ENCODE results near the gene SLC7A5.
"Not testable (repeated sequence)": the region's sequence is repeated elsewhere in the genome, so short reads cannot be mapped to it uniquely, and the experiment has no call there.

The SLC7A5 gene

DNA sequence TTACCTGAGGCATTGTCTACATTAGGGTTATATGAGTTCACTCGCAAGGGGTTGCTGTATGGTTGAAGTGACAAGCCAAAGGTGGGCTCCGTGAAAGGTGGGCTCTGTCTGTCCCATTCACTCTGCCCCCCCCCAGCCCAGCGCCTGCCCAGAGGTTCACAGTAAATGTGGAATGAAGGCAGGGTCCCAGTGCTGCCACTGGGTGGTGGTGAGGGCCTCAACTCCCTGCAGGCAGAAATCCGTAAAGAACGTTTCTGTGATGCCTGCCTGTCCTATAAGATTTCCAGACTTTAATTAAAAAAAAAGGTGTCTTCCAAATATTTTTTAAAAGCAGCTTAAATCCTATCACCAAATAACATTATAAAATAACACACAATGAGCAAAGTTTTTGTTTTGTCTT lies 35.7 kb upstream of the SLC7A5 start:
- not testable (repeated sequence) for H3K27ac ChIP-seq (ENCODE audit: low read depth, low read length); H3K4me3 ChIP-seq (ENCODE audit: low read depth in 1 of 2, low read length in 2 of 2); H3K36me3 ChIP-seq (ENCODE audit: control insufficient read depth in 1 of 2, insufficient read depth in 2 of 2, low read length in 2 of 2); H3K4me1 ChIP-seq (ENCODE audit: control insufficient read depth in 1 of 2, insufficient read depth in 2 of 2, low read length in 2 of 2); H3K9me3 ChIP-seq (ENCODE audit: control insufficient read depth in 1 of 2, low read length in 2 of 2); H3K9ac ChIP-seq (ENCODE audit: low read depth in 1 of 2, low read length in 2 of 2); H3K27me3 ChIP-seq (ENCODE audit: control insufficient read depth in 1 of 2, insufficient read depth in 2 of 2, low read length in 2 of 2)

DNA sequence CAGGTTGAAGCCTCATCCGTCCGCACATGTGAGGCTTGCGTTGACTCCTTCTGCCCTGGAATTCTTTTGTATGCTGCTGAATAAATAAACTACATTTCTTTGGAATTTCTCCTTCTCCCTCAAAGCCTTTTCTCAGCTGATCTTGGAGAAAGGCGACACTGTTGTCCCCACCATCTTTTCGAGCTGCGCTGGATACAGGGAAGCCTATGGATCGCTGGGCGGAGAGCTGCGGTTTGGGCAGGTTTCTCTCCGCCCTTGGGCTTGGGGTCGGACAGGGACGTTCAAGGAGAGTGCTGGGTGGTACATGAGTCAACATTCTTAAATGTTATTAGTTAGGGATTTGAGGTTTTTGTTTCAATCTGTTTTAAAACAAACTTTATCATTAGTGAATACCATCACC lies 31.2 kb upstream of the SLC7A5 start:
- H3K9ac ChIP-seq (ENCODE audit: low read depth in 1 of 2, low read length in 2 of 2); H3K27me3 ChIP-seq (ENCODE audit: control insufficient read depth in 1 of 2, insufficient read depth in 2 of 2, low read length in 2 of 2); H3K27ac ChIP-seq (ENCODE audit: low read depth, low read length); H3K9me3 ChIP-seq (ENCODE audit: control insufficient read depth in 1 of 2, low read length in 2 of 2); H3K4me3 ChIP-seq (ENCODE audit: low read depth in 1 of 2, low read length in 2 of 2); H3K36me3 ChIP-seq (ENCODE audit: control insufficient read depth in 1 of 2, insufficient read depth in 2 of 2, low read length in 2 of 2): not testable (repeated sequence)
- H3K4me1 ChIP-seq (ENCODE audit: control insufficient read depth in 1 of 2, insufficient read depth in 2 of 2, low read length in 2 of 2): peaks cover 0 to 11% of the 10 kb centered on the region in 2 donors

DNA sequence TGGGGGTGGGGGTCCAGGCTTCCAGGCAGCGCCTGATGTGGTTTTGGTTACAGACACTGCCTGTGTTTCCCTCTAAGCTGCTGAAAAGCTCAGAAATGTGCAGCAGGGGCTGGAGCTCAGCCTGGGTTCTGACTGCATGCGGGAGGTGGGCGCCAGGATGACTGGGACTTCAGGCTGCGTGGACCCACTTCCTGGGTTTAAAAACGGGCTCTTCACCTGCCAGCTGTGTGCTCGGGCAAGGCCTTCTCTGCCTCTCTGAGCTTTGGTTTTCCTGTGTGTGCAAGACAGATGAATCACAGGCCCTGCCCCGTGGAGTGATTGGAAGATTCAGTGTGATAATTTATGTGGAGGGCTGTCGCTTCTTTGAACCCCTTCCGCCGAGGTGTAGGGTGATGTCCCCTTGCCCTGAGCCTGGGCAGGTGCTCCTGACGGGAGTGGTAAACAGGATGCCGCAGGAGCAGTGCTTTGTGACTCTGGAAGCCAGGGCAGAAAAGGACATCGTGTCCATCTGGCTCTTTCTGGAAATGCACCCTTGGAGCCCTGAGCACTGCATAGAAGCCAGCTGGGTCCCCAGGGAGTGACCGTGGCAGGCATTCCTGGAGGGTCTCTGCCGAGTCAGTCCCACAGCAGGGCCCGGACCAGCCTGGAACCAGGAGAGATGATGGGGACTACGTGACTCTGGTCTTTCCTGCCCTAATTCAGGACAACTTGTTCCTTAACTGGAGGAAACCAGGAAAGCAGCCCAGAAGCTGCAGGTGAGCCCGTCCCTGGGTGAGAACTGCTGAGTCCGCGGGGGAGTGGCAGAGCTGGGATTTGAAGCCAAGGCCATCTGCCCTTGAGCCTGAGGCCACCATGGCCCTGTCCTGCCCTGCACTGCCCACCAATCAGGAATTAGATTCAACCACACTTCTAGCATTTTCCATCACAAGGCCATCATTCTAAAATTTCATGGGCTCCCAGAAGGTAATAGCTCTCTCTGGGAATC lies 28.5 kb upstream of the SLC7A5 start:
- H3K9me3 ChIP-seq (ENCODE audit: control insufficient read depth in 1 of 2, low read length in 2 of 2): no peaks in the 10 kb centered on the region
- peaks cover 0 to 11% of the 10 kb centered on the region in 2 donors for H3K4me1 ChIP-seq (ENCODE audit: control insufficient read depth in 1 of 2, insufficient read depth in 2 of 2, low read length in 2 of 2)
- no peak overlapping the region for H3K9ac ChIP-seq (ENCODE audit: low read depth in 1 of 2, low read length in 2 of 2)
- no peaks in the 10 kb centered on the region for H3K36me3 ChIP-seq (ENCODE audit: control insufficient read depth in 1 of 2, insufficient read depth in 2 of 2, low read length in 2 of 2)
- no peak overlapping the region for H3K4me3 ChIP-seq (ENCODE audit: low read depth in 1 of 2, low read length in 2 of 2)
- H3K27me3 ChIP-seq (ENCODE audit: control insufficient read depth in 1 of 2, insufficient read depth in 2 of 2, low read length in 2 of 2): no peaks in the 10 kb centered on the region
- no peak overlapping the region for H3K27ac ChIP-seq (ENCODE audit: low read depth, low read length)

DNA sequence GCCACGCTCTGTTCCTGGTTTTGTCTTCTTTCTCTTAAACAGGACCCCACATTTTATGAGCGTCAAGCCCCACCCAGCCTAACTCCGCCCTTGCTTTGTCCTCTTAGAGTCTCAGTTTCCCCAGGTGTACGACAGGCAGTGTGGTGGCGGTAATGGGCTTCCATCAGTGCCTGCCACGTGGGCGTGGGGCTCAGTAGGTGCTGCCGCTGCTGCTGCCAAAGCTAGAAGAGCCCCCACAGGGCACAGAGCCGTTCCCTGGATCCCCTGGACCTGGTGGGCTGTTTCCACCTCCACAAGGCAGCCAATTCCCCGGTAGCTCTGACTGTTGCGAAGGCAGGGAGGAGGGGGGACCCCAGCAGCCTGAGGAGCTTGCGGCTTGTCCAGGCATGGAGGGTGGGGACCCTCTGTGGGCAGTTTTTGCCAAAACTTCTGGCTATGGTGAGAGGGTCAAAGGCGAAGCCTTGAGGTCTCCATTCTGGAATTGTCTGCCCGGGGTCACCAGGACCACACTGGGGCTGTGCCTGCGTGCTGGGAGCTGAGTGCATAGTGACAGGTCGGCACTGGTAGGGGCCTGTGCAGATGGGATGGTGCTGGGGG lies 27.7 kb upstream of the SLC7A5 start:
- not testable (repeated sequence) for H3K9me3 ChIP-seq (ENCODE audit: control insufficient read depth in 1 of 2, low read length in 2 of 2); H3K9ac ChIP-seq (ENCODE audit: low read depth in 1 of 2, low read length in 2 of 2); H3K27ac ChIP-seq (ENCODE audit: low read depth, low read length); H3K27me3 ChIP-seq (ENCODE audit: control insufficient read depth in 1 of 2, insufficient read depth in 2 of 2, low read length in 2 of 2); H3K4me3 ChIP-seq (ENCODE audit: low read depth in 1 of 2, low read length in 2 of 2); H3K36me3 ChIP-seq (ENCODE audit: control insufficient read depth in 1 of 2, insufficient read depth in 2 of 2, low read length in 2 of 2)
- peaks cover 0 to 11% of the 10 kb centered on the region in 2 donors for H3K4me1 ChIP-seq (ENCODE audit: control insufficient read depth in 1 of 2, insufficient read depth in 2 of 2, low read length in 2 of 2)

DNA sequence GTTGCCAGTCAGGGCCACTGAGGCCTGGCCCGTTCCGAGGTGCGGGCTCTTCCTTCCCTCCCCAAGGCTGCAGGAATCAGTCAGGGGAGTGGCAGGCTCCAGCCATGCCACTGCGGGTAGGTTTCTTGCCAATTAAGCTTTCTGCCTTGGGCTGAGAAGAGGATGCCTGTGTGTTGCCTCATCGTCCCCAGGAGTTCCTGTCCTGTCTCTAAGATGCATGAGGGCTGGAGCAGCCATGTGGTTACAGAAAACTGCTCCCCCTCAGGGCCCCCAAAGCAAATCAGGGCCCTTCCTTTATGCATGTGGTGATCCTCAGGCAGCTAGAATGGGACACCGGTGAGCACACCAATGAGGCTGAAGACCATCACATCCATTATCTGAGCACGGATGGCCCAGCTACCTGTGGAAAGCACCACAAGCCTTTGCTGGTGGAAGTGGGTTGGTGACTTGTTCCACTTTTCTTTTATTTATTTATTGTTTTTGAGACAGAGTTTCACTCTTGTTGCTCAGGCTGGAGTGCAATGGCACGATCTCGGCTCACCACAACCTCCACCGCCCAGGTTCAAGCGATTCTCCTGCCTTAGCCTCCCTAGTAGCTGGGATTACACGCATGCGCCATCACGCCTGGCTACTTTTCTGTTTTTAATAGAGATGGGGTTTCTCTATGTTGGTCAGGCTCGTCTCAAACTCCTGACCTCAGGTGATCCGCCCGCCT lies 27.0 kb upstream of the SLC7A5 start:
- not testable (repeated sequence) for H3K36me3 ChIP-seq (ENCODE audit: control insufficient read depth in 1 of 2, insufficient read depth in 2 of 2, low read length in 2 of 2); H3K4me3 ChIP-seq (ENCODE audit: low read depth in 1 of 2, low read length in 2 of 2); H3K27ac ChIP-seq (ENCODE audit: low read depth, low read length); H3K9ac ChIP-seq (ENCODE audit: low read depth in 1 of 2, low read length in 2 of 2); H3K9me3 ChIP-seq (ENCODE audit: control insufficient read depth in 1 of 2, low read length in 2 of 2); H3K27me3 ChIP-seq (ENCODE audit: control insufficient read depth in 1 of 2, insufficient read depth in 2 of 2, low read length in 2 of 2)
- peaks cover 0 to 11% of the 10 kb centered on the region in 2 donors for H3K4me1 ChIP-seq (ENCODE audit: control insufficient read depth in 1 of 2, insufficient read depth in 2 of 2, low read length in 2 of 2)

DNA sequence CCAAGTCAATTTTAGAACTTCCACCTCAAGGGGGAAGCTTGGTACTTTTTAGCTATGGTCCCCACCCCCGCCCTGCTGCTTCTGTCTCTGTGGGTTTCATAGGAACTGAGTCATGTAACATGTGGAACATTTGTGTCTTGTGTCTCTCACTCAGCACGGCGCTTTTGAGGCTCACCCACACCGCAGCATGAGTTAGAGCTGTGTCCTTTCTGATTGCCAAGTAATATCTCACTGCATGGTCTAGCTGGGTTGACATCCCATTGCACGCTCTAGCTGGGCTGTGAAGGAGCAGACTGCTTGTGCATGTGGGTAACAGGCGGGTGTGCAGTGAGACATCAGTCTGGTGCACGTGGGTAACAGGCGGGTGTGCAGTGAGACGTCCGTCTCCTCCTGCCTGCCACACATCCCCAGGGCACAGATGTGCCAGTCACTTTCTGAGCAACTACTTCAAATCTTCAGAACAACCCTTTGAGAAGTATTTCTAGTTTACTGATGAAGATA lies 26.4 kb upstream of the SLC7A5 start:
- Histone ChIP-seq H3K36me3 (ENCODE audit: control insufficient read depth in 1 of 2, insufficient read depth in 2 of 2, low read length in 2 of 2) (no peaks in the 10 kb centered on the region), H3K9ac (ENCODE audit: low read depth in 1 of 2, low read length in 2 of 2) (no peak overlapping the region), H3K9me3 (ENCODE audit: control insufficient read depth in 1 of 2, low read length in 2 of 2) (no peaks in the 10 kb centered on the region), H3K4me1 (ENCODE audit: control insufficient read depth in 1 of 2, insufficient read depth in 2 of 2, low read length in 2 of 2) (peaks cover 0 to 11% of the 10 kb centered on the region in 2 donors), H3K27ac (ENCODE audit: low read depth, low read length) (no peak overlapping the region), H3K27me3 (ENCODE audit: control insufficient read depth in 1 of 2, insufficient read depth in 2 of 2, low read length in 2 of 2) (no peaks in the 10 kb centered on the region), H3K4me3 (ENCODE audit: low read depth in 1 of 2, low read length in 2 of 2) (no peak overlapping the region)

DNA sequence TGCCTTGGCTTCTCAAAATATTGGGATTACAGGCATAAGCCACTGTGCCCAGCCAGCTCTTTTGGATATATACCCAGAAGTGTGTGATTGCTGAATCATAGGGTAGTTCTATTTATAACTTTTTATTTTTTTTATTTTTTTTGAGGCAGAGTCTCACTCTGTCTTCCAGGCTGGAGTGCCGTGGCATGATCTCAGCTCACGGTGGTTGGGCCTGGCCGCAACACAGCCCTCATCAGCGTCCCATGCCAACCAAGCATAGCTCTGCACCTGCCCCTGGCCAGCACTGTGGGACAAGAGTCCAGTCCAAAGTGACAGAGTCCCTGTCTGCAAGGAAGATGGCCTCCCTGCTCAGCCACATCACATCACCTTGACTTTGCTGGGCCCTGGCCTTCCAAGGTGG lies 24.7 kb upstream of the SLC7A5 start:
- not testable (repeated sequence) for H3K4me3 ChIP-seq (ENCODE audit: low read depth in 1 of 2, low read length in 2 of 2); H3K27ac ChIP-seq (ENCODE audit: low read depth, low read length); H3K9me3 ChIP-seq (ENCODE audit: control insufficient read depth in 1 of 2, low read length in 2 of 2); H3K36me3 ChIP-seq (ENCODE audit: control insufficient read depth in 1 of 2, insufficient read depth in 2 of 2, low read length in 2 of 2); H3K9ac ChIP-seq (ENCODE audit: low read depth in 1 of 2, low read length in 2 of 2); H3K27me3 ChIP-seq (ENCODE audit: control insufficient read depth in 1 of 2, insufficient read depth in 2 of 2, low read length in 2 of 2)
- peaks cover 0 to 11% of the 10 kb centered on the region in 2 donors for H3K4me1 ChIP-seq (ENCODE audit: control insufficient read depth in 1 of 2, insufficient read depth in 2 of 2, low read length in 2 of 2)

DNA sequence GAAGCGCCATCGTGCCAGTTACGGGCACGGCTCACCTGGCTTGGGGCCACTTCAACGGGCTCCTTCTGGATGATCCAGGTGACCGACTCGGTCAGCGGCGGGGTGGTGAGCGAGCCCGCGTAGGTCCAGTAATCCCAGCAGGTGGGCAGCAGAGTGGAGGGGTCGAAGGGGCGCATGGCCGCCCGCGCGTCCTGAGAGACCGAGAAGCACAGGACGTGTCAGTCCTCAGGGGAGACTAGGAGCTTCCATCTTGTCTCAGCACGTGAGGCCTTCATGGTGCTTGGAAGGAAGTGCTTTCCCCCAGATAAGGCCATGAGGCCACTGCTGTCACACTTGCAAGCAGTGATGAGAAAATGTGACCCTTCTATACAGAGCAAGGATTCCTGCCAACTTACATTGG lies 22.5 kb upstream of the SLC7A5 start:
- peaks cover 0 to 6% of the 10 kb centered on the region in 2 donors for H3K4me1 ChIP-seq (ENCODE audit: control insufficient read depth in 1 of 2, insufficient read depth in 2 of 2, low read length in 2 of 2)
- no peak overlapping the region for H3K27ac ChIP-seq (ENCODE audit: low read depth, low read length)
- H3K9ac ChIP-seq (ENCODE audit: low read depth in 1 of 2, low read length in 2 of 2): no peak overlapping the region
- no peaks in the 10 kb centered on the region for H3K36me3 ChIP-seq (ENCODE audit: control insufficient read depth in 1 of 2, insufficient read depth in 2 of 2, low read length in 2 of 2)
- no peaks in the 10 kb centered on the region for H3K9me3 ChIP-seq (ENCODE audit: control insufficient read depth in 1 of 2, low read length in 2 of 2)
- no peak overlapping the region for H3K4me3 ChIP-seq (ENCODE audit: low read depth in 1 of 2, low read length in 2 of 2)
- H3K27me3 ChIP-seq (ENCODE audit: control insufficient read depth in 1 of 2, insufficient read depth in 2 of 2, low read length in 2 of 2): no peaks in the 10 kb centered on the region

DNA sequence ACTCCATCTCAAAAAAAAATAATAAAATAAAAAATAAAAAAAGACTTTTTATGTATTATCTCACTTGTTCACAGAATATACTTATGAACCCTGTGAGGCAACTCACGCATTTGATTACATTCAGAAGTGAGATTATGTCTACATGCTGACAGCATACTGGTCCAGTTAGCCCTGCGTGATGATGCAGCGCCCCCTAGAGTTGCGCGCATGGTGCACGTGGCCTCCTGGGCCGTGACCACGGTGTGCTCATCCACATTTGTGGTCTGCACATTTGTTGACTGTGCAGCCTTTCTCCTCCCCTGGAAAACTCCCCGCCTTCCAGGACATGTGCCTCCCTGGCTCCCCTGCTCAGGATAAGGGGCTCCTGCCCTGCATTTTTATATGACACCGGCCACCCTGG lies 20.5 kb upstream of the SLC7A5 start:
- not testable (repeated sequence) for H3K27ac ChIP-seq (ENCODE audit: low read depth, low read length); H3K4me1 ChIP-seq (ENCODE audit: control insufficient read depth in 1 of 2, insufficient read depth in 2 of 2, low read length in 2 of 2); H3K36me3 ChIP-seq (ENCODE audit: control insufficient read depth in 1 of 2, insufficient read depth in 2 of 2, low read length in 2 of 2); H3K9ac ChIP-seq (ENCODE audit: low read depth in 1 of 2, low read length in 2 of 2); H3K9me3 ChIP-seq (ENCODE audit: control insufficient read depth in 1 of 2, low read length in 2 of 2); H3K27me3 ChIP-seq (ENCODE audit: control insufficient read depth in 1 of 2, insufficient read depth in 2 of 2, low read length in 2 of 2); H3K4me3 ChIP-seq (ENCODE audit: low read depth in 1 of 2, low read length in 2 of 2)

DNA sequence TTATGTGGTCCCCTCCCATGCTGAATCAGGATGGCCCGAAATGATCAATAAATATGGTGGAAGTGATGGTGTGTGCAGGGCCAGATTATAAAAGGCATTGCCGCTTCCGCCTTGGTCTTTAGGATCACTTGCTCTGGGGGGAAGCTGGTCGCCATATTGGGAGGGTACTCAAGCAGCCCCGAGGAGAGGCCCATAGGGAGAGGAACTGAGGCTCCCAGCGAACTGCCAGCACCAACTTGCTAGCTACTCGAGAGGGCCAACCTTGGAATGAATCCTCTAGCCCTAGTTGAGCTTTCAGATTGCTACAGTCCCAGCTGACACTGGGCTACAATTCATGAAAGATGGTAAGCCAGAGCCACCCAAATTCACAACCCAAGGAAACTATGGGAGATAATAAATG lies 19.0 kb upstream of the SLC7A5 start:
- H3K4me3 ChIP-seq (ENCODE audit: low read depth in 1 of 2, low read length in 2 of 2); H3K27me3 ChIP-seq (ENCODE audit: control insufficient read depth in 1 of 2, insufficient read depth in 2 of 2, low read length in 2 of 2); H3K4me1 ChIP-seq (ENCODE audit: control insufficient read depth in 1 of 2, insufficient read depth in 2 of 2, low read length in 2 of 2); H3K27ac ChIP-seq (ENCODE audit: low read depth, low read length); H3K36me3 ChIP-seq (ENCODE audit: control insufficient read depth in 1 of 2, insufficient read depth in 2 of 2, low read length in 2 of 2); H3K9ac ChIP-seq (ENCODE audit: low read depth in 1 of 2, low read length in 2 of 2); H3K9me3 ChIP-seq (ENCODE audit: control insufficient read depth in 1 of 2, low read length in 2 of 2): not testable (repeated sequence)
